Endothelial cell of umbilical vein (primary cell): ENCODE results near the gene SYTL5. TPM values are rescaled to one million over a fixed set of nuclear protein-coding genes. Genes with fewer than 3 reads are reported as not detected.

Experiments used
- BruUV-seq: library from RNA; stranded (reverse); fragments of 400-500 nt; replicated peaks from 2 replicates; lab custom pipeline; 2021; lab: Mats Ljungman, UMichigan
- CTCF ChIA-PET: fragments of 300-600, 350-600 bp; sonication (Branson Sonifier 250); formaldehyde crosslinking; loops from one replicate; lab custom pipeline; 2021; ENCODE audit warnings: antibody characterized with exemption, inconsistent platforms; lab: Charles Lee
- POLR2A ChIA-PET: fragments of 300-600, 350-600 bp; sonication (Branson Sonifier 250); formaldehyde crosslinking; loops from one replicate; lab custom pipeline; 2021; ENCODE audit warnings: antibody characterized with exemption, inconsistent platforms; lab: Charles Lee
- DNase-seq: peaks from one replicate; pipeline ENCODE4 v3.0.0-alpha.2; 2011; ENCODE audit warnings: low read depth, low spot score
- FAIRE-seq: peaks from 2 replicates; lab custom pipeline; 2011; peaks lifted over from hg19 to GRCh38; lab: Jason Lieb, UNC
- H2AFZ ChIP-seq: 2 replicates; pipeline ENCODE4 v1.6.0; 2012; ENCODE audit warnings: low read depth, low read length, control low read depth, inconsistent platforms
- H3K27ac ChIP-seq: 2 replicates; pipeline ENCODE4 v1.5.1; 2011; ENCODE audit warnings: low read depth, mild to moderate bottlenecking, control low read depth, low read length, moderate library complexity; ENCODE audit not compliant: insufficient read depth
- H3K27me3 ChIP-seq, 2 experiments: 2 replicates each; pipeline versions ENCODE4 v1.6.0 to v1.6.1; 2011; ENCODE audit warnings: low read length in 2 of 2, mixed read lengths in 1 of 2; ENCODE audit not compliant: control insufficient read depth in 2 of 2, insufficient read depth in 2 of 2
- H3K36me3 ChIP-seq, 2 experiments: 2 replicates in 1 of 2; 3 replicates in 1 of 2; pipeline ENCODE4 v1.5.1; 2011; ENCODE audit warnings: low read length in 2 of 2, mild to moderate bottlenecking in 1 of 2, moderate library complexity in 1 of 2; ENCODE audit not compliant: control insufficient read depth in 2 of 2, insufficient read depth in 2 of 2; ENCODE audit errors: extremely low read depth in 1 of 2
- H3K4me1 ChIP-seq: 3 replicates; pipeline ENCODE4 v1.5.1; 2011; ENCODE audit warnings: mild to moderate bottlenecking, low read length; ENCODE audit not compliant: control insufficient read depth, insufficient read depth; ENCODE audit errors: extremely low read depth
- H3K4me2 ChIP-seq: 2 replicates; pipeline ENCODE4 v1.6.1; 2011; ENCODE audit warnings: low read length, control low read depth, mixed read lengths; ENCODE audit not compliant: insufficient read depth
- H3K4me3 ChIP-seq, 3 experiments: fragments of 200-600 bp in 1 of 3; sonication (generic), shearing (Covaris generic) in 1 of 3; replicated peaks in 1 of 3; 2 replicates each; pipeline ENCODE4 v1.5.1; 2011 to 2016; ENCODE audit warnings: control low read depth in 3 of 3, low read length in 3 of 3, mild to moderate bottlenecking in 2 of 3, inconsistent platforms in 1 of 3, low read depth in 1 of 3, moderate library complexity in 1 of 3; ENCODE audit not compliant: insufficient read depth in 1 of 3
- H3K79me2 ChIP-seq: 2 replicates; pipeline ENCODE4 v1.6.0; 2012; ENCODE audit warnings: low read length, inconsistent platforms; ENCODE audit not compliant: control insufficient read depth, insufficient read depth
- H3K9ac ChIP-seq: replicated peaks from 2 replicates; pipeline ENCODE3; 2011; ENCODE audit warnings: low read length, control low read depth; ENCODE audit not compliant: insufficient read depth; ENCODE audit errors: extremely low read depth
- H3K9me1 ChIP-seq: replicated peaks from 3 replicates; pipeline ENCODE4 v1.6.0; 2011; ENCODE audit warnings: mild to moderate bottlenecking, low read length; ENCODE audit not compliant: control insufficient read depth, insufficient read depth; ENCODE audit errors: extremely low read depth
- H3K9me3 ChIP-seq: replicated peaks from 2 replicates; pipeline ENCODE4 v1.5.1; 2012; ENCODE audit warnings: low read length, inconsistent platforms; ENCODE audit not compliant: control insufficient read depth, insufficient read depth
- H4K20me1 ChIP-seq: replicated peaks from 2 replicates; pipeline ENCODE3; 2011; ENCODE audit warnings: mild to moderate bottlenecking, low read length; ENCODE audit not compliant: control insufficient read depth, insufficient read depth; ENCODE audit errors: extremely low read depth
- CTCF ChIP-seq, 2 donors: IDR thresholded peaks; 1 replicate in 1 of 2; 2 replicates in 1 of 2; pipeline ENCODE4 v1.5.1; 2011; ENCODE audit warnings: low read length in 2 of 2, mild to moderate bottlenecking in 2 of 2, moderate library complexity in 2 of 2, control low read depth in 1 of 2, inconsistent platforms in 1 of 2, low read depth in 1 of 2; ENCODE audit not compliant: insufficient read depth in 1 of 2; ENCODE audit errors: extremely low read depth in 1 of 2
- EZH2 ChIP-seq: IDR thresholded peaks from 2 replicates; pipeline ENCODE4 v1.6.1; 2012; ENCODE audit warnings: borderline replicate concordance, low read depth, mild to moderate bottlenecking, moderate library complexity, low read length, inconsistent platforms; ENCODE audit not compliant: severe bottlenecking
- FOS ChIP-seq: IDR thresholded peaks from 2 replicates; pipeline ENCODE4 v1.6.1; 2011; ENCODE audit warnings: mild to moderate bottlenecking, low read length, moderate library complexity, borderline replicate concordance; ENCODE audit not compliant: insufficient read depth
- GATA2 ChIP-seq: IDR thresholded peaks from 2 replicates; pipeline ENCODE4 v1.7.0; 2011; ENCODE audit warnings: low read depth, mild to moderate bottlenecking, moderate library complexity, mixed read lengths, low read length; ENCODE audit not compliant: insufficient read length, insufficient read depth
- JUN ChIP-seq: IDR thresholded peaks from 2 replicates; pipeline ENCODE4 v1.6.1; 2011; ENCODE audit warnings: borderline replicate concordance, low read depth; ENCODE audit not compliant: insufficient read length, insufficient read depth
- MAX ChIP-seq: IDR thresholded peaks from 2 replicates; pipeline ENCODE4 v1.6.1; 2011; ENCODE audit not compliant: insufficient read depth, insufficient read length
- MYC ChIP-seq: IDR thresholded peaks from one replicate; pipeline ENCODE4 v1.6.1; 2011; ENCODE audit warnings: mild to moderate bottlenecking, low read depth, low read length
- POLR2A ChIP-seq: IDR thresholded peaks from 2 replicates; pipeline ENCODE4 v1.6.1; 2012; ENCODE audit warnings: low read depth, mild to moderate bottlenecking, control low read depth, low read length
- POLR2AphosphoS5 ChIP-seq: IDR thresholded peaks from 2 replicates; pipeline ENCODE4 v1.6.1; 2012; ENCODE audit warnings: low read depth, mild to moderate bottlenecking, control low read depth, low read length, moderate library complexity; ENCODE audit not compliant: insufficient read depth
- dilution Hi-C: fragments of 300-500 bp; cut with MboI; formaldehyde crosslinking; loops from one replicate; pipeline ENCODE4 v1.15.0; 2019; ENCODE audit warnings: low sequenced_read_pairs; ENCODE audit not compliant: extremely low pct_ligation_motif_present
- intact Hi-C: fragments of 100-400 bp; cut with micrococcal nuclease; formaldehyde crosslinking; loops from one replicate; pipeline ENCODE4 v1.10.0; 2022
- polyA plus RNA-seq, 4 experiments: library from polyadenylated mRNA; depleted of rRNA in 3 of 4; stranded (reverse) in 3 of 4; unstranded in 1 of 4; fragments of >200 nt; gene quantifications; 2 replicates each; pipeline versions ENCODE4 v1.2.1 to v1.2.3, GENCODE V29; 2011 to 2012; ENCODE audit warnings: missing spikeins in 1 of 4
- total RNA-seq: library from RNA; stranded (reverse); gene quantifications from 2 replicates; pipeline ENCODE4 v1.2.3, GENCODE V29; 2021

Gene SYTL5
- total and polyA plus RNA-seq, 2 donors (not counting 3 experiments of a cell fraction or from before 2014, with no cell fraction given) = 0.01 TPM; not detected in 1

- intact Hi-C loops = no loop called here
- no peaks in the 10 kb centered on the region for H3K9me1 ChIP-seq
- H3K27ac ChIP-seq = no peak overlapping the region
- no peak for FAIRE-seq
- ChIA-PET POLR2A (no interaction called here), CTCF (no interaction called here)
- H2AFZ ChIP-seq = no peak overlapping the region
- TF ChIP-seq POLR2AphosphoS5 = no peak
- no peak for TF ChIP-seq EZH2
- TF ChIP-seq MYC = no peak
- H3K36me3 ChIP-seq = no peaks in the 10 kb centered on the region
- no peak overlapping the region for H3K9ac ChIP-seq
- H3K4me1 ChIP-seq = no peaks in the 10 kb centered on the region
- dilution Hi-C loops = no loop called here
- H3K79me2 ChIP-seq = no peaks in the 10 kb centered on the region
- no peaks in the 10 kb centered on the region for H3K27me3 ChIP-seq
- H4K20me1 ChIP-seq = no peaks in the 10 kb centered on the region
- no TSS peak for BruUV-seq
- no peak overlapping the region for H3K4me3 ChIP-seq
- DNase-seq = no peak
- no peak overlapping the region for H3K4me2 ChIP-seq
- H3K9me3 ChIP-seq = no peaks in the 10 kb centered on the region
Measured at GRCh38 chrX:38087594-38087993, 81.2 kb downstream of the SYTL5 start.

- Histone ChIP-seq H3K79me2 (no peaks in the 10 kb centered on the region), H3K27me3 (no peaks in the 10 kb centered on the region), H2AFZ (no peak overlapping the region), H3K9me3 (no peaks in the 10 kb centered on the region), H3K9ac (no peak overlapping the region), H3K4me3 (no peak overlapping the region), H4K20me1 (no peaks in the 10 kb centered on the region), H3K4me2 (no peak overlapping the region), H3K9me1 (no peaks in the 10 kb centered on the region), H3K36me3 (no peaks in the 10 kb centered on the region), H3K4me1 (no peaks in the 10 kb centered on the region), H3K27ac (no peak overlapping the region)
- no peak for DNase-seq
- dilution Hi-C loops (no loop called here), intact Hi-C loops (no loop called here)
- CTCF ChIA-PET = no interaction called here
- FAIRE-seq = no peak
- POLR2A ChIA-PET = no interaction called here
- TF ChIP-seq MYC (no peak), POLR2A (no peak), EZH2 (no peak), POLR2AphosphoS5 (no peak), FOS (no peak), GATA2 (no peak), CTCF (IDR thresholded peaks at IDR 0.05; ENCODE audit: extremely low read depth in 1 of 2, insufficient read depth in 1 of 2, low read depth in 1 of 2, low read length in 2 of 2) (no peak), JUN (no peak), MAX (no peak)
- no TSS peak for BruUV-seq
Measured at GRCh38 chrX:38089173-38089982, 83.0 kb downstream of the SYTL5 start.
